ENCODE results near the gene XYLT1.

DNA sequence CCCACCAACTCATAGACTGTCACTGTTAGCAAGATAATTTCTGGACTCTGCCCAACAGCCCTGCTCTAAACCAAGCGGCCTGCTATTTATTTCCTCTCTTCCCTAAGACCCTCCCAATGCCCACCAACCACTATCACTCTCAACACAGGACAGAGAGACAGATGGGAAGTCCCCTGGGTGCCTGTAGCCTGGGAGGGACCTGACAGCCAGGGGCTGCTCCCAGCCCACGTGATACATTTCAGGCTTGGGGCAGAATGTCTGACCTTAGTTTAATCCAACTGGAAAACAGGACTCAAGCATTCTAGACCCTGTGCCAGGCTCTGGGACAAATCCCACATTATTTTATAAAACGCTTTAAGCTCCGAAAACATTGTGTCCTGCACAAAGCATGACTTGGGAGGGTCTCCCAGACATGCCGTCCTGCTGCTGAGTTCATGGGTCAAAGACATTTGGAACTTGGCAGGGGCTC, 23.6 kb downstream of the XYLT1 start:
- TF ChIP-seq ARNT (IDR thresholded peaks at IDR 0.05), result no peak
- no peak for TF ChIP-seq FOXM1 (IDR thresholded peaks at IDR 0.05; ENCODE audit: borderline replicate concordance)
- TF ChIP-seq CTBP1 (IDR thresholded peaks at IDR 0.05; ENCODE audit: borderline replicate concordance), result no peak
- no peak for TF ChIP-seq SUZ12 (IDR thresholded peaks at IDR 0.05)
- no peak for TF ChIP-seq BHLHE40 (IDR thresholded peaks at IDR 0.05; ENCODE audit: borderline replicate concordance)
- no peak for TF ChIP-seq TARDBP (IDR thresholded peaks at IDR 0.05)
- no peak for TF ChIP-seq ZNF384 (IDR thresholded peaks at IDR 0.05)
- no peak for TF ChIP-seq FOXK2 (IDR thresholded peaks at IDR 0.05)
- no peak for TF ChIP-seq ELF4 (IDR thresholded peaks at IDR 0.05)
- TF ChIP-seq SP1 (IDR thresholded peaks at IDR 0.05), result no peak
- TF ChIP-seq NFRKB (IDR thresholded peaks at IDR 0.05), result no peak
- no peak for TF ChIP-seq LEF1 (IDR thresholded peaks at IDR 0.05; ENCODE audit: borderline replicate concordance)
- no peak for TF ChIP-seq HDGF (IDR thresholded peaks at IDR 0.05; ENCODE audit: borderline replicate concordance)
- no peak for TF ChIP-seq FOXA1 (IDR thresholded peaks at IDR 0.05)
